GM19467 (cell line): ENCODE measurements around the gene PPP3CA.

ENCODE experiments used
- ATAC-seq: cut with Tn5 transposase; IDR thresholded peaks from one replicate; pipeline ENCODE4 v1.9.1; 2021; ENCODE audit warnings: mild to moderate bottlenecking, moderate library complexity; ENCODE audit not compliant: unreplicated experiment

PPP3CA gene

DNA sequence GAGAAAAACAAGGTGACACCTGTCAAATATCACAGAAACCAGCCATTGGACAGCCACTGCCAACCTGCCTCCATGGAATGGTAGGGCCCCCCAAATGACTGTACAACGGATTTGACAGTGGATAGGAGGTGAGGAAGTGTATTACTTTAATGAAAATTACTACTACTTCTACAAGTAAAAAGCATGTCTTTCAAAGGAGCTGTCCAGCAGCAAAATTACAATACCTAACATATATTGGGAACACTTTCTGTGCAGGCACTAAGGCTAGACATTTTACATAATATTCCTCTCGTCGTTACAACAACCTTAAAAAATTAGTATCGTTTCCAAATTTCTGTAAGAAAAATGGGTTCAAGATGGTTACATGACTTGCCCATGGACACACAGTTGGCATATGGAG is 14.9 kb downstream of the PPP3CA start:
- ATAC-seq: no peak

- ATAC-seq: no peak
These were observed 16.3 kb downstream of the PPP3CA start for GRCh38 chr4:101331017-101331416.

DNA sequence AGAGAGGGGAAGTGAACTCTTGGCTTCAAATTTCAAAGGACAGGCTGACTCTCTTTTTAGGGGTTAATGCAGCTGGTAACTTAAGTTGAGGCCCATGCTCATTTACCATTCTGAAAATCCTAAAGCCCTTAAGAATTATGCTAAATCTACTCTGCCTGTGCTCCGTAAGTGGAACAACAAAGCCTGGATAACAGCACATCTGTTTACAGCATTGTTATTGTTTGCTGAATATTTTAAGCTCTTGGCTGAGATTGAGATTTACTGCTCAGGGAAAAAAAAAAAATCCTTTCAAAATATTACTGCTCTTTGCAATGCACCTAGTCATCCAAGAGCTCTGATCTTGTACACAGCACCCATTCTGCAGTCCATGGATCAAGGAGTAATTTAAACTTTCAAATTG is 17.7 kb downstream of the PPP3CA start:
- no peak for ATAC-seq

DNA sequence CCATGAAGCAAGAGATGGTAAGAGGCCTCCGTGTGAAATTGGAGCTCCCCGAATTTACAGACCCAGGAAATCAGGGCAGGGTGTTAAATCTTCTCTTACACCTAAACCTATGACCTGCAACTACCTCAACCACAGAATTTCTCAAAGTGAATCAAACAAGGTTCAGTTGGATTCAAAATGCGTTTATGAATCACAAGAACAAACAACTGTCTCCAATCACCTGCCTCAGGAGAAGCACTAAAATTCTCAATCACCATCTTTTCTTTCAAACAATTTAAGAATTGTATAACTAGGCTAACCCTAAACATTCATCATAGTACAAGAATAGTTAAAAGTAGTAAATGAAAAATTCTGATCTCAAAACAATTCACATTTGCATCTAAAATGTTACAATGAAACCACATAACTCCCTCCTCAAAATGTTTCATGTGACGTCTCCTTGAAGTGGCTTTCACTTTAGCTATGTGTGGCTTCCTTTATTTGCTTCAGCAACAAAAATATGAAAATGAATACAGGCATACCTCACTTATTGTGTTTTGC is 19.2 kb downstream of the PPP3CA start:
- ATAC-seq: peak; percentile 79

GRCh38 chr4:101326576-101326975 is 20.8 kb downstream of the PPP3CA start:
- ATAC-seq: no peak

DNA sequence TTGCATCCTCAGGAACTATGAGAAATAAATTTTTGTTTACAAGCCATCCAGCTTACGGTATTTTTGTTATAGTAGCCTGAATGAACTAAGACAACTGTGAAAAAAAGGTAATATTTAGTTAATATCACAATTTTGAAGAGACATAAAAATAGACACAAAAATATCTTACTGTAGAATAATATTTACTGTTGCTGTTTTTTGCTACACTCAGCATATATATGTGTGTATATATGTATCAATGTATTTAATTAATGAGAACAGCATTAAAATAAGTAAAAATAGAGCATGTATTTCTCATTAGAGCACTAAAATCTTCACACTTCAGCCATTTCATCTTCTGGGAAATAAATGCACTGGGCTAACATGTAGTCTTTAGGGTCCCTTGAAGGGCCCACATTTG is 24.6 kb downstream of the PPP3CA start:
- no peak for ATAC-seq

DNA sequence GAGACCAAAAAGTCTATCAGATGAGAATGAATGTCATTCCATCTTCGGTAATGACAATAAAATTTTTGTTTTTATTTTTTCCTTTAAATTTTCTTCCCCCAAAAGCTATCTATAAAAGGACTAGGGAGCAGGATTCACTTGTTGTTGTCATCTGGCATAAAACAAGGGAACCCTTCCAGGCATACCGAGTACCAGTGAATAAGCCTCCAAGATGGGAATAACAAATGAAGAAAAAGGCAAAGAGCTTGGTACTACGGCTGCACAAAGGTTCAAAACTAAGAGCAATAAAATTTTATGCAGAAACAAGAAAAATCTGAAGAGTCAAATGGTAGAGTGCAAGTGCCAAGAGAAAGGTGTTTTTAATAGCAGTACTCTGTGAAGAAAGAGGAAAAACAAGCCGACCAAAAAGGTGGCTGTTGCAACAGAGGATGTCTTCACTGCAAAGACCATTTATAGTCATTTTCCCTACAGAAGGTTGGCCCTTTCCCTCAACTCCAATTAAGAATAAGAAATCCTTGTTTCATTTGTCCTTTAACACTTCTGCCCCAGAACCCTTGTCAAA is 25.8 kb downstream of the PPP3CA start:
- ATAC-seq: no peak

- no peak for ATAC-seq
These were observed 31.5 kb downstream of the PPP3CA start for GRCh38 chr4:101315786-101316185.

DNA sequence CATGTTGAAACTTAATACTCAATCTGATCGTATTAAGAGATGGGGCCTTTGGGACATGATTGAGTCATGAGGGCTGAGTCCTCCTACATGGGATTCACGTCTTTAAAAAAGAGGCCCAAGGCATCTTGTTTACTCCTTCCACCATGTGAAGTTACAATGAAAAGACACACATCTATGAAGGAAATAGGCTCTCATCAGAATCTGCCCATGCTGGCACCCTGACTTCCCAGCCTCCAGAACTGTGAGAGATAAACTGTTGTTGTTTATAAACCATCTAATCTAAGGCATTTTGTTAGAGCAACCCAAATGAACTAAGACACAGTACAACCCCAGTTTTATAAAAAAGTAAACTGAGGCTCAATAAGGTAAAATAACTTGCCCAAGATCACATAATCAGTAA is 32.3 kb downstream of the PPP3CA start:
- ATAC-seq: no peak

- no peak for ATAC-seq
These were observed 37.4 kb downstream of the PPP3CA start for GRCh38 chr4:101309925-101310324.

DNA sequence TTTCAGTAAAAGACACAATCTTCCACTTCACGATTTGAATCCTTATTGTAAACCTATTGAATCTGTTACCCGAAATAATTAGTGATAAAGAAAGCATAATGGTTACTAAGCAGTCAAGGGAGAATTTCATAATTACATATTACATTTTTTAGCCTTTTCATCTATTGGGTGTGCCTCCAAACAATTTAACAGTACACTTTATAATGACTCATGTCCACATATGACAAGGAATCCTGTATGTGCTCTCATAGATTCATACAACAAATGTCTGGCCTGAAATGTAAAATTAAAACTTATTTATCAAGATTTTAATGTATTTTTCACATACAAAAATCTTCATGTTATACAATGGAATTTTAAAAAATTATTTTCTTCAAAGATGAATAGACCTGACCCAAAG is 39.4 kb downstream of the PPP3CA start:
- no peak for ATAC-seq

GRCh38 chr4:101306764-101307615 is 40.3 kb downstream of the PPP3CA start:
- no peak for ATAC-seq

DNA sequence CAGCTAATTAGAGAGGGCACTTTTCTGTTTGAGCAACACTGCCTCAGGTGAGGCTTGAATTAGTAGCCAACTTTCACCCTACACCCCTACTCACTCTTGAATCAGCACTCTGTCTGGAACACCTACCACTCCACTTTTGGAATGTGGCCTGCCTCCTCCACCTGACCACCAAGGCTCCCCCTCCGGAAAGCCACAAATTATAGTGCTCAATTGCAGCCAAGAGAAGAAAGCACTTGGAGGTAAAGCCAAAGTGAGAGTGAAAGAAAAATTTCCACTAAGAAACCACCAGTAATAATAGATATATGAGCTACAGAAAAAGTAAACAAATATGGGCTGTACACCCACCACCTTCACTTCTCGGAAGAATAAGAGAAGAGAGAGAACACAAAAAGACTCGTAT is 41.1 kb downstream of the PPP3CA start:
- ATAC-seq: peak; percentile 57

DNA sequence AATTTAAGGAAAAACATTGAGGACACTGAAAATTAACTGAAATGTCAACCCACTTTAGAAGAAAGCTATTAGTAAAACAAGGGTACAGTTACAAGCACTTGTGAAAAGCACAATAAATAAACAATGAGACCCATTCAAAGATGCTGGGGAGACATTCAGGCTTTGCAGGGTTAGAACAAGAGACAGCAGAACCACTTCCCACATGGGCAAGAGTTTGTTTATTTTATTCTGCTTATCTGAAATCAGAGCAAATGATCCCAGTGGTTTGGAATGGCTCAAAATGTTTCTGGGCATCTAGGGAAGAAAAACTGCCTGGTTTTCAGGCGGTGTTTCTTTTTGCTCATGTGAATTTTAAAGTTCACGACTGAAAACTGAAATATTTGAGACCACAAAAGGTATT is 42.4 kb downstream of the PPP3CA start:
- ATAC-seq: no peak

- no peak for ATAC-seq
These were observed 47.3 kb downstream of the PPP3CA start for GRCh38 chr4:101299899-101300540.

- no peak for ATAC-seq
These were observed 48.3 kb downstream of the PPP3CA start for GRCh38 chr4:101299021-101299420.

GRCh38 chr4:101295691-101296090 is 51.6 kb downstream of the PPP3CA start:
- ATAC-seq: no peak

GRCh38 chr4:101294597-101294996 is 52.7 kb downstream of the PPP3CA start:
- ATAC-seq: no peak

DNA sequence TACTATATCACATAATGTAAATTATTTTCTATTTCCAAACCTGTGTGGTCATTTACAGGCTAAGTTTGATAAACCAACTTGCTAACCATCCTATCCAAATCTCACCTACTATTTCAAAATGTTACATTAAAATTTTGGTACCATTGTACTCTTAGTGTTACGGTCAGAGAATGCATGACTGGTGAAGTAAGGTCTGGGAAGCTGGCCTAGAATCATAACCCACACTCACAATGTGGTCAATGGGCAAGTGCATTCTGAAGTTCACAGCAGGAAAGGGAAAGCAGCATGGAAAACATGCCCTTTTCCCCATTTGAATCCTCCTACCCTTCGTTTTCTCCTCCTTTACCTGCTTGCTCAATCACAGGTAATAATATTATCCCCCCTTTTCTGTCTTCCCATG is 54.4 kb downstream of the PPP3CA start:
- no peak for ATAC-seq

GRCh38 chr4:101292214-101292613 is 55.1 kb downstream of the PPP3CA start:
- no peak for ATAC-seq

DNA sequence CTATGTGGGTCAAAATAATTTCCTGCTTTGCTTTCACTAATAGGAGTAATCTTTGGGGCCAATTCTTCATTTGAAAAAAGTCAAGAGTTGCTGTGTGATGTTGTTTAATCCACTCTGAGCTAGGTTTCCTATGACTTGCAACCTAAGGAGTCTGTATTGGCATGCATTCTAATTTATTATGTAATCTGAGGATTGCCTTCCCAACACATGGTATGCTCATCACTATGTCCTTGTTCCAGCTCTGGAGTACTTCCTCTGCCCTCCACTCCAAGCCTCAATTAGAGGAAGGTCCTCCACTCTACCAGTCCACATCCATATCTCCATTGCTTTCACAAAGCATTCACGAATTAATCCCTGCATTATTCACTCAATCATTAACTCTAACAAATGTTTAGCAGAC is 56.1 kb downstream of the PPP3CA start:
- no peak for ATAC-seq

GRCh38 chr4:101290654-101291053 is 56.7 kb downstream of the PPP3CA start:
- ATAC-seq: no peak
